GM18951 (cell line): ENCODE results near the gene TOMM34.

Source experiments
- POLR2A ChIP-seq: IDR thresholded peaks from 4 replicates; pipeline ENCODE4 v1.6.1; 2011; ENCODE audit warnings: mild to moderate bottlenecking; ENCODE audit not compliant: insufficient read length, insufficient read depth; ENCODE audit errors: extremely low read depth
- in situ Hi-C: fragments of 300-500 bp; cut with MboI; formaldehyde crosslinking; loops from one replicate; pipeline ENCODE4 v1.12.0; 2022; ENCODE audit warnings: low sequenced_read_pairs, mixed read lengths, inconsistent platforms; ENCODE audit not compliant: unreplicated experiment

The TOMM34 gene

GRCh38 chr20:44956410-44956809 is 3.8 kb downstream of the TOMM34 start:
- no peak for TF ChIP-seq POLR2A
- in situ Hi-C loops, result no loop called here

DNA sequence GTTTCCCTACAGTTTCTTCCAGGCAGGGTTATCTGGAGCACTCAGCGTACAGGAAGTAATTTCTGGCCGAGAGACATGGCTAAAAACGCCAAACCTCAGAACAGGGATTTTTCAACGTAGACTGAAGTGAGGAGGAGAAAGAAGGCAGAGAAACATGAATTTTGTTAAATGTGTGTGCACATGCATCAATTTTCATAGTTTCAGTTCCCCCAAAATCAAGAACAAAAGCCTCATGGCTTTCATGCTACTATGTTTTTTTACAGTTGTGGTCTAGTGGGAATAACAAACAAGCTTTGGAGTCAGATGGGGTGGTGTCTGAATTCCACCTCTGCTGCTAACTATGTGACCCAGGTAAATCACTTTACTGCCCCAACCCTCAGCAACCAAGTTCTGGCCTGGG is 4.9 kb downstream of the TOMM34 start:
- TF ChIP-seq POLR2A, result no peak
- in situ Hi-C loops, result no loop called here

DNA sequence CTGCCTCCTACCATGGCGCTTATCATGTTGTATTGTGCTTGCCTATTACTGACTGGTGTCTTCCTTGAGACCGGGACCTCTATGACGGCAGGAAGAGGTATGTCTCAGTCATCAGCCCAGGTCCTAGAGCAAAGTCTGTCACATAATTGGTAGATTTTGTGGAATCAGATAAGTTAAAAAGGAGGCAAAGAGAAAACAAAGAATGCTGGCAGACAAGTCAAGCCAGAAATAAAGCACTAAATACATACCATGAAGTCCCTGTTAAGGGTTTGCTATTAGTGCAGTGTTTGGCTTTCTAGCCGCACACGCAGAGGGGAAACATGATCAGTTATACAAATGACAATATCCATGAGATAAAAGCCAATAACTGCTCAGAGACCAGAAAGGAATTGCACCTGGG is 6.0 kb downstream of the TOMM34 start:
- in situ Hi-C loops, result no loop called here
- TF ChIP-seq POLR2A, result no peak

GRCh38 chr20:44952731-44953130 is 7.5 kb downstream of the TOMM34 start:
- in situ Hi-C loops, result no loop called here
- no peak for TF ChIP-seq POLR2A

DNA sequence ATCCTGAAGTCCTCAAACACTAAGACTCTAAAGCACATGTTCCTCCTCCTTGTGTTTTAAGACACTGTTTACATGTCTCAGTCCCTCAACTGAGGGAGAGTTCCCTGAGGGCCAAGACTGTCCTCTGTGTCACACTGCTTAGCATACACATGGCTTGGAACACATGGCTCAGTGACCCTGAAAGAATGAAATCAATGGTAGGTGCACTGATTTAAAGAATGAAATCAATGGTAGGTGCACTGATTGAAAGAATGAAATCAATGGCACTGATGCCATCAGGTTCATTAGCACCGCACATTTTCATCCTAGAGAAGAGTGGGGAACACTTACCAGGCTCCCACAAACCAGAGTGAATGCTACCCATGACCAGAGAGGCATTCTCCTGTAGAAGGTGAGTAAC is 9.8 kb downstream of the TOMM34 start:
- in situ Hi-C loops, result no loop called here

DNA sequence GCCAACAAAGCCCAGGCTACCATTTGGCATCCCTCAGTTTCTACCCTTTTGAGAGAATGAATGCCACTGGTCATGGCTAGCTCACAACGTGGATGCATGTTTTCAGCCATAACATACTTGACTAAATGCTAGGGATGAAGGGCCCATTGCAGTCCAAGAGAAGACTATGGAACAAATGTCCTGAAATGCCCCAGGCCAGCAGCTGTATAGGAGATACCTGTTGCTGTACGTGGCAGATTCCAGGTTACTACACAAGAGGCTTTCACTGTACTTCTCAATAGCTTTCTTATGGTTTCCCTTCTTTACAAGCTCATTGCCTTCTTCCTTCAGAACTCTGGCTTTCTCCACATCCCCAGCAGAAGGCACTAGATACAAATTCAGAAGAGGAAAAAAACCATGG is 11.7 kb downstream of the TOMM34 start:
- in situ Hi-C loops, result no loop called here
- TF ChIP-seq POLR2A, result no peak

More for the DNA sequence above, 9.8 kb downstream of the TOMM34 start:
- TF ChIP-seq POLR2A, result no peak

DNA sequence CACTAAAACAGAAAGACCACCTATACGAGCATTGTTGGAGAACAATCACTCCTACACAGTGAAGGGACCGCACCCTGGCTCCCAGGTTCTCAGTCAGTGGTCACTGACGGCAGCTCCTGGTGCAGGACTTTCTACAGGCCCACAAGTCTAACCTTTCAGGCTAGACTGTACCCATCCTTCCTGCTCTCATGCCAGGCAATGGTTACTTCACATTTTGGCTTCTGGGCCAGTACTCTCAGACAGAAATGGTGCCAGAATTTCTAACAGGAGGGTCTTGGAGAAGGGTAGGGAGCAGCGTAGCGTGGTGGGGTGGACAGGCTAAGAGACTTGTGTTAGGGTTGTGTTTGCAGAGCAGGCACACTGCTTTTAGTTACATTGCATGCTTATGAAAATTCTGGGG is 12.1 kb downstream of the TOMM34 start:
- in situ Hi-C loops, result no loop called here
- no peak for TF ChIP-seq POLR2A

DNA sequence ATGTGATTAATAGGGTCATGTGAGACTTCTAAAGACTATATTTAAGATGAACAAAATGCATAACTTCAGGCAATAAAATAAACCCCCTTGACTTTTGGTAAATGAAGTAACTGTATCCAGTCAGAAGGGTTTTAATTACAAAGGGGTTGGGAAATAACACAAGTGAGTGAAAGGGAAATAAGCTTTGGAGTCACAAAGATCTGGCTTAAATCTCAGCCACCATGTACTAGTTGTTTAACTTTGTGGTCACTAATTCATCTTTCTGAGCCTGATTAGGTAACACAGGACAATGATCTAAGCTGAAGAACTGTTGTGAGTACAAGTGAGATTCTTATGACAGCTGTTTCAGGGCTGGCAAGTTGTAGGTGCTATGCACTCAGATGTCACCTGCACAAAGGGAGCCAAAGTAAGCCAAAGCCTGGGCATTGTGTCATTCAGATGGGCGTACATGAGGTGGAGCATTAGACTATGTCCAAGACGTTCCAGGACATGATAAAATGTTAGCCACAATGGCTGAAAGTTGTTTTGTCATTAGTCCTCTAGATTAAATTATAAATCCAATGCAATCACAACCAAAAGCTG is 13.8 kb downstream of the TOMM34 start:
- no peak for TF ChIP-seq POLR2A
- in situ Hi-C loops, result no loop called here

- in situ Hi-C loops, result no loop called here
- TF ChIP-seq POLR2A, result no peak
Measured at GRCh38 chr20:44945261-44945660, 14.9 kb downstream of the TOMM34 start.

- in situ Hi-C loops, result no loop called here
- no peak for TF ChIP-seq POLR2A
Measured at GRCh38 chr20:44943828-44944227, 16.4 kb downstream of the TOMM34 start.

DNA sequence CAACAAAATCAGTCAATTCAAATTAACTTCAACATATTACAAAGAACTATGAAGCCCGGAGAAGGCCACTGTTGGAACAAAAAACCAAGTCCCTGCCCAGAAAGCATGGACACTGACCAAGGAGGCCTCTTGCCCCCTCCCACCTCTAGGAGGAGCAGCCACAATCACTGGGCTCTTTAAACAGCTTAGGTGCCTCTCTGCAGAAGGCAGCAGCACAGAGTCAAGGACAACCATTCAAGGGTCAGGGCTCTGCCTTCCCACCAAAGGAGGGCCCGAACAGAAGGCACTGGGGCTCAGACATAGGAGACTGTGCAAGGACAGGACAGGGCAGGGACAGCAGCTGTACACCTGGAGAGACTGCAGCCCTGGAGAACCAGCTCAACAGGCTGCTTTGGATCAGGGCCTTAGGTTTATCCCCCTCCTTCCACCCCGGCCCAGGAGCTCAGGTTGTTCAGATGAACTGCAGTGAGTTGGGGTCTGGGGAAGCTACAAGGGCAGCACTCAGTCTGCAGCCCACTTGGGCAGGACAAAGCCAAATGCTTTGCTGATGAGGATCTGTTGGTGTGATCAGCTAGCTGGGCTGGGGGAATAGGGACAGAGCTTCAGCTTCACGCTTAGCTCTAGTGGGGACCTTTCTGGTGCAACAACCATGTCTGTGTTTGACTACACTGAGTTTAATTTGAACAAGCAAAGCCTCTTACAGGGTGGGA is 17.8 kb downstream of the TOMM34 start:
- no peak for TF ChIP-seq POLR2A
- in situ Hi-C loops, result no loop called here

DNA sequence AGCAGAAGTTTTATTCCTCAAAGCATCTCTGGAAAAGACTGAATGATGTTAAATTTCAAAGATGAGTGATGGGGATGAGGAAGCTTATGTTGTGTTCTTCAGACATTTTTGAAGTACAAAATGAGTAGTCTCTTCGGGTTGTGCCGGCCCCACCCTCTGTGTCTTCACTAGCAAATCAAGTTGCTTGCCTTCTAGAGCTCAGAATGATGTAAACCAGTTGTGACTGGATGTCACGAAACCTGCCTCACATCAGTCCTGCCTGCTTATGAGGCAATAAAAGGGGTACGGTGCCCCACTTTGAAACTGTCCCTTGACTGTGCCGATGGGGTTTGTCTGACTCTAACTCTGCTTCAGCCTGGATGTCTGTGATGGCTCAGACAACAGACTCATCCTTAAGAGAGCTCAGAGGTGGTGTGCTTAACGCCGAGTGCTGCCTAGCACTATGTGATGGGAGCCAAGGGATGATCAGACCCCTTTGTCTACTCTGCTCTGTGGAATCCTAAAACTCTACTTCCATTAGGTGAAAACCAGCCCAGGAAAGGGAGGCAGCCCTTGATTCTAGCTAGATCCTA is 19.0 kb downstream of the TOMM34 start:
- TF ChIP-seq POLR2A, result no peak
- in situ Hi-C loops, result no loop called here

DNA sequence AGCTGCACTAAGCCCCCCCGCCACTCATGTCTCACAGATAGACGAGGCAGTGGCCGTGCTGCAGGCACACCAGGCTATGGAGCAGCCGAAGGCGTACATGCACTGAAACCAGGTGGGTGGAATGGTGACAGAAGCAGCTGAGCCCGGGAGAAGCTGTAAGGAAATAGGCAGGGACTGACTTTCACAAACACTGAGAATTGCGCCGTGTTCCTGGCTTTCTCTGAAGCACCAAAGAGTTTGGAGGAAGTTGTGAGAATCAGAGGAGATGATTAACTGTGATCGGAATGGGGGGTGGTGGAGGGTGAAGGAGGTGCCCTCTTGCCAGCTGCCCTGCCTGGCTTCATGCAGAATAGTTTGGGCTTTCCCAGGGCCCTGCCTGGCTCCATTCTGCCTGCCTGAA is 21.6 kb downstream of the TOMM34 start:
- in situ Hi-C loops, result no loop called here
- TF ChIP-seq POLR2A, result no peak

GRCh38 chr20:44936510-44936909 is 23.7 kb downstream of the TOMM34 start:
- in situ Hi-C loops, result no loop called here

More at GRCh38 chr20:44936510-44936909, 23.7 kb downstream of the TOMM34 start:
- no peak for TF ChIP-seq POLR2A
